MV-4-11 (cell line): ENCODE data around the gene ZNF184.

Experiments
- DNase-seq: peaks from one replicate; lab custom pipeline; 2025; lab: John Stamatoyannopoulos, UW

Gene ZNF184

DNA sequence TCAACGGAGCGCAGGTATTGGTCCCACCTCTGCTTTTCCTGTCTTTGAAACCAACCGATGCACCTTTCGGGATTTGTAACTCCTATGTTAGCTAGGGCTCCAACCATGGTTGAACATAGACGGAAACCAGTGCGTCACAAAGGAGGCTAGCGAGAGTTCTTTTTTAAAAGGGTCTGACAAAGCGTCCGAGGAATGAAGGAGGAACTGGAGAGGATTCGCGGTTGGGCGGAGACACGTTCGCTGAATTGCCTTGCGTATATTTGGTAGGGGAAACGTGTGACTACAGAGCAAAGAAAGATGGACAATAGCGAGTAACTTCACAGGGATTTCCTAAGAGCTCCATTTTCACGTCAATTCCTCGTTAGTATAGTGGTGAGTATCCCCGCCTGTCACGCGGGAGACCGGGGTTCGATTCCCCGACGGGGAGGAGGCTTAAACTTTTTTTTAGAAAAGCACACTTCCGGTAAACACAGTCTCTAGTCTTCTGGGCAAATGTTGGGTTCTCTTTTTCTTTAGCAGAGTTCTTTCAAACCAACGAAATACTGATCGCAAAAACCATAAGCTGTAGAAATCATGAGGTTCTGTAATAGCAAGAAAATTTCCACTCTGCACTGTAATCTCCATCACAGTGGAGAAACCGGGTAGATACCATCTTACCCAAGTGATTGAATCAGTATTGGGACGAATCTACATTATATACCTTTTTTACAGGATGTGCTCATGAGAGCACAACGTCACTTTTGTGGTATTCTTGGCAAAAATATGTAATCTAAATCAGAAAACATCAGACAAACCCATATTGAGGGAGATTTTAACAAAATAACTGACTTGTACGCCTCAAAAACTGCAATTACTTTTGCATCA lies 6.6 kb upstream of the ZNF184 start:
- DNase-seq: peak; percentile 92

DNA sequence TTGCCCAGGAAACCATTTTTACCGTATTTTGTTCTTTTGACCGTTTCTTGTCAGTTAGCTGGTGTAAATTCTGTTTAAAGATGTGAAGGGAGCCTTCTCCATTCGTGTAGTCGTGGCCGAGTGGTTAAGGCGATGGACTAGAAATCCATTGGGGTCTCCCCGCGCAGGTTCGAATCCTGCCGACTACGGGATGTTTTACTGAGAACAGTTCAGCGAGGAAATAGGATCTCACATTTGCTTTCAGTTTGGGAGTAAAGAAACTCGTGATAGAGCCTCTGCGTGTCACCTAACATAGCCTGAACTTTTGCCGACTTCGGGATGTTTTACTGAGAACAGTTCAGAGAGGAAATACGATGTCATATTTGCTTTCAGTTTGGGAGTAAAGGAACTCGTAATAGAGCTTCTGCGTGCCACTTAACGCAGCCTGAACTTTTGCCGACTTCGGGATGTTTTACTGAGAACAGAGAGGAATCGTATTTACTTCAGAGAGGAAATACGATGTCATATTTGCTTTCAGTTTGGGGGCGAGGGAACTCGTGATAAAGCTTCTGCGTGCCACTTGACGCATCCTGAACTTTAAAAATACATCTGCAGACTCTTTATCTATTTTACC lies 5.9 kb upstream of the ZNF184 start:
- peak; percentile 90 for DNase-seq

DNA sequence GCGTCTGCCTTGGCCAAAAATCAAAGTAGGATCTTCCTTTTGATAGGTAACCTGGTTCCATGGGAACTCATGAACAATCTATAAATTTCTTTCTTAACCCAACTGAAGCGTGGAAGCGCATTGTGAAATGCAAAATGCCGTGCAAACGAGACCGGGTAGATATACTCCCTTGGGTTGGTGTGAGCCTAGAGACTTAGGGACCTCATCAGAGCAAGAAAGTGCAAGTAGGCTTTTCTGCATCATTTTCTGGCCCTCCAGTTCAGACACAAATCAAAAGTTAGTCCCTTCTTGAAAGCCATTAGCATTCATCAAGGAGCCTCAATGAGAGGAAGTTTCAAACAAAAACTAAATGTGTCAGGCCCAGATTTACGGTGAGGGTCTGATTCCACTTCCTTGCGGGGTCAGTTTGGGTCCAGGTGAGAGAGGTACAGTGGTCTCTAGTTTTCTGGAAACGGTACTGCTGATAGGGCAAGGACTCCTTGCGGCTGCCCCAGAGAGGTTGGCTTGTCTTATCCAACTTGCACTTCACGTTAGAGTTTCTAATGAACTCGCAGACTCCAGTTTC lies 5.3 kb upstream of the ZNF184 start:
- peak; percentile 36 for DNase-seq

DNA sequence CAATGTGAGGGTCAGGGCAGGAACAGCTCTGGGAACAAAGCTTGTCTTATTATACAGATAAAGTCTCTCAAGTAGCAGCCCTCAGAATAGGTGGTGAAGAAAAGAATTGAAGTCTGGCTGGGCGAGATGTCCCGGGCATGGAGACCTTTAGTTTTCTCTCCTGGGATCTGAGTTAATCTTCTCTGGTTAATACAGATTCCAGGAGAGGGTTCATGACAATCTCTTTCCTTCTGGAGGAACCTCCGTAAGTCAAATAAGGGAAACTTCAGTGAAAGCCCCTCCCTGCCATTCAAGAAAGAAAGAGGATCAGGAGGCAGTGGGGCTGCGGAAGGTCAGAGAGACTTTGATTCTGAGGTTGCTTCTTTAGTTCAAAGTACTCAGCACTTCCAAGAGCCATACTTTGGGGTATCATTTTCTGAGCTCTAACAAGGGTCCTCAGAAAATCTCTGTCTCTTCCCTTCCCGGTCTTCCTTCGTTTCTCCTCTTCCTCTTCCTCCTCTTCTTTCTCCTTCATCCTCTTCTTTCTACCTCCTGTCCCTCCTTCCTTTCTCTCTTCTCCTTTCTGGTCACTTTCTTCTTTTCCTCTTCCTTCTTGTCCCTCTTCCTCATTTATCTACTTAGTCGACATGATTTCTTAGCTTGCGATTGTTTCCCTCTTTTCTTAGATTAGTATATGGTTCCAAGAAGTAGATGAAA lies 4.6 kb upstream of the ZNF184 start:
- DNase-seq: no peak

DNA sequence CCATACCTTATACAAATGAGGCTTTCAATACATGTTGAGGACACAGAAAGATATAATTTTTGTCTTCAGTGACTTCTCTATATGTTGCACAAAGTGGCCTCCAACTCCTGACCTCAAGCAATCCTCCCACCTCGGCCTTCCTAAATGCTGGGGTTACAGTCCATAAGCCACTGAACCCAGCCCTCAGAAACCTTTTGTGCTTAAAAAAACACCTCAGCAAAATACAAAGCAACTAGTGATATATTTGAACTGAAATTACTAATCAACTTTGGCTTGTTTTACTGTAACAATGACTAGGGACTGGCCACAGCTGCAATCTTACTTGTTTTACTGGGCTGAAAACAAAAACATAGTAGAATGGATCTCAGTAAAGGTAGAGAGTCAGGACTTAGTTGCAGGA lies 3.2 kb upstream of the ZNF184 start:
- DNase-seq: no peak

DNA sequence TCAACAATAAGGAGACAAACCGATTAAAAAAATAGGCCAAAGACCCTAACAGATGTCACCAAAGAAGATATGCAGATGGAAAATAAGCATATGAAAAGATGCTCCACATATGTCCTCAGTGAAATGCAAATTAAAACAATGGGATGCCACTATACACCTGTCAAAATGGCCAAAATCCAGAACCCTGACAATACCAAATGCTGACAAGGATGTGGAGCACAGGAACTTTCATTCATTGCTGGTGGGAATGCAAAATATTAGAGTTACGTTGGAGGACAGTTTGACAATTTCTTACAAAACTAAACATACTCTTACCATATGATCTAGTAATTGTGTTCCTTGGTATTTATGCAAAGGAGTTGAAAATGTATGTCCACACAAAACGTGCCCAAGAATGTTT lies 1.8 kb upstream of the ZNF184 start:
- DNase-seq: no peak

DNA sequence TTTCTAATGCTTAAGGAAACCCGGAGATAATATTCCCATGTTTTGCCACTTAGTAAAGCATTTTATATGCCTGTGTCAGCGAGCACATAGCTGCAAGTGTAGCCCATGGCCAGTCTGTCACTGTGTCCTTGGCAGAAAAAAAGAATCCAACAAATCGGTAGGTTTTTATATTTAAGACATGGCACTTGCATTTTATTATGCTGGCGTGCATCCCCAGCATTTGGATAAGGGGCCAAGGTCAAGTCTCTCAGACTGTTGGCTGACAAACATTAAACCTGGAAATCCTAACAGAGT lies 1.2 kb upstream of the ZNF184 start:
- DNase-seq: no peak

DNA sequence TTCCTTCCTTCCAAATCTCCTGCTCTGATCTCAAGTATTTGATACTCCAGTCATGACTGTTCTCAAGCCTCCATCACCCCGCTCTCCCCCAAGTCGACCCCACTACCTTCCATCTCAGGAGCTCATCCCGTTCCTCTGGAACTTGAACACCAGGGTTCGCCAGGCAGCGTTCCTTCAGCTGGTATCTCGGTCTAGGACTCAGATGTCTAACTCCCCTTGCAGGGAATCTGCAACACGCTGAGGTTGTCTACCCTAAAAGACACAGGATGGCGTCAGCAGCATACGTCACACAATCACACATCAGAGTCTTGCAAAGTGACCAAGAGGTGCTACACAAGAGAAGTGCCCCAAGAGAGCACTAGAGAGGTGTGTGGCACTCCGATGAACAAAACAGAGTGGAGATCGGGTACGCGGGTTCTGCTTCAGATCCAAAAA lies 706 bp downstream of the ZNF184 start:
- peak; percentile 40 for DNase-seq

DNA sequence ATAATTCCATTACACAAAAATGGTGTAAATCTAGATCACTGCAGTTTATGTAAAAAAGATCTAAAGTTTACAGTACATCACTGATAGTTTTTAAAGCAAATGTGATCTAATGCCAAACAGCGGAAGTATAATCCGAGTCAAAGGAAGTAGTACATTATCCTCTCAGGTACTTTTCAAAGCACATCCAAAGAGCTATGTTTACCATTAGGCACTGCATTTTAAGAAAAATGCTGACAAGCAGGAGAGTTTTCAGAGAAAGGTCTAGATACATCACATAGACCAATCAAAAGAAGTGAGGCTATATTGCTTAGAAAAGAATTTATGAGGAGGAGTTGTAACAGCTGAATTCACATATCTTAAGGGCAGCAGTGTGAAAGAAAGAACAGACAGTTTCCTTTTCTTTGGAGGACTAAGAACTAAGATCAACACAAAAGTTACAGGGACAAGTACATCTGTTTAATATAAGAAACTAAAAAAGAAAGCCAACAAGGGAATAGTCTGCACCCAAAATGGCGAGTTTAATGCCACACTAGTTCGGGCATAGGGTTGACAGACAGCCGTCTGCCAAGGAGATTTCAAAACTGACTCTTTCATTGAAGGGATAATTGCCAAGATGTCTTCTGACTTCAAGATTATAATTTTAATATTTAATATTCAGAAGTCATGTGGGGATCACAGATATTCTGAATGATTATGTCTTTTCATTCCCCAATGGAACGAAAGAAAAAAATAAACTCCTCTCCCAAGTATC lies 1.4 kb downstream of the ZNF184 start:
- no peak for DNase-seq

DNA sequence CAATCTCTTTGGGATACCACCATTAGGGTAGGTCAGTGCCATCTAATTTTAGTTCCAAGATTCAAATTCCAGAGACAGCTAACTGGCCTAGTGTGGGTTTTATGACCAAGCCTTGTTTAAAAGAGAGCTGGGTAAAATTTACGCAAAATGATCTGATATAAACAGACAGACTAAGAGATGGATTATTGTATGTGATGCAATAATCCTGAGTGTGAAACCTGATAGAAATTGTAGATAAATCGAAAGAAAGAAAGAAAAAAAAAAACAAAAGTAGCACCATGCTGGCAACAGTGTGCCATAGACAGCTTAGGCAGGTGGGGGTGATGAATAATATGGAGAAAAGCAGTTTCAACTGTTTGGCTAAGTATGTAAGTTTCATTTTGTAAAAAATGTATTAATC lies 2.9 kb downstream of the ZNF184 start:
- DNase-seq: no peak

DNA sequence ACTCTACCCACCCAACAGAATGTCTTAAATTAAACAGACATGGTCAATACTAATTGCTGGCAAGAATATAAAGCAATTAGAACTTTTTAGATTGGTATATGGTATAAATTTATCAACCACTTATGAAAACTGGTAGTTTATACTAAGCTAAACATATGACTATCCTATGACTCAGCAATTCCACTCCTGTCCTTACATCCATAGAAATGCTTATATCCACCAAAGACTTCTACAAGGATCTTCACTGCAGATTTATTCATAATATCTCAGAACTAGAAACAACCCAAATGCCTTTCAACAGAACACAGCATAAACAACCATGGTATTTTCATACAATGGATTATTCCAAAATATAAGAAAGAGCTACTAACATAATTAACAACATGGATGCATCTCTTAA lies 4.6 kb downstream of the ZNF184 start:
- DNase-seq: no peak

DNA sequence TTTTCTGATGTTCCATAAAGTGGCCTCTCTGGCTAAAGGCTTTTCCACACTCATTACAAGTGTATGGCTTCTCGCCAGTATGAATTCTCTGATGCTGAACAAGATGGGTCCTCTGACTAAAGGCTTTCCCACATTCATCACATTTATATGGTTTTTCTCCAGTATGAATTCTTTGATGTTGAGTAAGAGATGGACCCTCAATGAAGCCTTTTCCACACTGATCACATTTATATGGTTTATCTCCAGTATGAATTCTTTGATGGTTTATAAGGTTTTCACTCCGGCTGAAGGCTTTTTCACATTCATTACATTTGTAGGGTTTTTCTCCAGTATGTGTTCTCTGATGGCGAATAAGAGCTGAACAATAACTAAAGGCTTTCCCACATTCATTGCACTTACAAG lies 20.4 kb downstream of the ZNF184 start:
- DNase-seq: peak; percentile 48

DNA sequence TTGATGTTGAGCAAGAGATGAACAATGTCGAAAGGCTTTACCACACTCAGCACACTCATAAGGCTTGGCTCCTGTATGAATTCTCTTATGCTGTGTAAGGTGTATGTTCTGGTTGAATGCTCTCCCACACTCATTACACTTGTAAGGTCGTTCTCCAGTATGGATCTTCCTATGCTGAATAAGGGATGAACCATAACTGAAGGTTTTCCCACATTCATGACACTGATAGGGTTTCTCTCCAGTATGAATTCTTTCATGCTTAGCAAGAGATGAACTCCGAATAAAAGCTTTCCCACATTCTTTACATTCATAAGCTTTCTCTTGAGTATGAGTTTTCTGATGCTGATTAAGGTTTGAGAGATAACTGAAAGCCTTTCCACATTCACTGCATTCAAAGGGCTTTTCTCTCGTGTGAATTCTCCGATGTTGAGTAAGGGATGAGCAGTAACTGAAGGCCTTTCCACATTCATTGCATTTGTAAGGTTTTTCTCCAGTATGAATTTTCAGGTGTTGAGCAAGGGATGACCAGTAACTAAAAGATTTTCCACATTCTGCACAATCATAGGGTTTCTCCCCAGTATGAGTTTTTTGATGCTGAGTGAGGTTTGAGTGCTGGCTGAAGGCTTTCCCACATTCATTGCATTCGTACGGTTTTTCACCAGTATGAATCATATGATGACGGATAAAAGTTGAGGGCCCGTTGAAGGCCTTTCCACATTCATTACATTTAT lies 21.1 kb downstream of the ZNF184 start:
- no peak for DNase-seq

DNA sequence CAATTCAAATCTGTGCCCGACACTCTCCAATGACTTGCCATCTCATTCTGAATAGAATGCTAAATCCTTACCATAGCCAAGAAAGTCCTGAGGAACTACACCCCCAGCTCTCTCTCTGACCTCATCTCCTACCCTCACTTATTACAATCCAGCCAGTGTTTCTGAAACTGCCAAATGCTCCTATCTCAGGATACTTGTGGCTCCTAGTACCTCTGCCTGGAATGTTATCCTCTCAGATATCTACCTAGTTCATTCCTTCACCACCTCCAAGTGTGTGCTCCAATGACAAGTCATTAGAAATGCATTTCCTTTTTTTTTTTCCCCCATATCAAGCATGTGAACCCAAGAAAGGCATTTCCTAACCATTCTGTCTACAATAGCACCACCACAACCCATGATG lies 24.4 kb downstream of the ZNF184 start:
- no peak for DNase-seq

DNA sequence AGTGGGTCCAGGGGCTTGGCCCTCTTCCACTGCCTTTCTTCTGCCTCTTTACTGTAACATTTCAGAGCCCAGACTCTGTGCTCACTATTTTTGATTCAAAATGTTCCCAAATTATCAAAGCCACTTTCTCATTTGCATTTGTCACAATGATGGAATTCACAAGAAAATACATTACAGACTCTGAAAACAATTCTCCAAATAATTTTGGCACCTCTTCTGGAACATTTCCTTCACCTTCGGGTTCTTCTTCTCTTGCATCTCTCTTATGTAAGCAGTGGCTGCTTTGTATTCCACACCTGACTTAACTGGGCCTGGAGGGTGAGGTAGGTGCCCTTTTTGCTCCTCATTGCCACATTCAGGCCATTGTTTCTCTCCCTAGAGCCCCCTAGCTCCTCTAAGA lies 30.0 kb downstream of the ZNF184 start:
- no peak for DNase-seq

DNA sequence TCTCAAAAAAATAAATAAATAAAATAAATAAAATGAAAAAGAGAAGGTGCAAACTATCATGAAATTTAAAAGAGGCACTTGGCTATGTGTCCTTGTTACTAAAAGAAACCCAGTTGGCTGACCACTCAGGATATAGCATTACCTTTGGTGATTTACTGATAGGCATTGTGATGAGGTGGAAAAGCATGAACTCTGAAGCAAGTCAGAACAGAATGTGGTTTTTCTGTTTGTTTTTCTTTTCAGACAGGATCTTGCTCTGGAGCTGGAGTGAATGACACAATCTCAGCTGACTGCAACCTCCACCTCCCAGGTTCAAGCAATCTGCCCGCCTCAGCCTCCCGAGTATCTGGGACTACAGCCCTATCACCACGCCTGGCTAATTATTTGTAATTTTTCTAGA lies 31.9 kb downstream of the ZNF184 start:
- no peak for DNase-seq

DNA sequence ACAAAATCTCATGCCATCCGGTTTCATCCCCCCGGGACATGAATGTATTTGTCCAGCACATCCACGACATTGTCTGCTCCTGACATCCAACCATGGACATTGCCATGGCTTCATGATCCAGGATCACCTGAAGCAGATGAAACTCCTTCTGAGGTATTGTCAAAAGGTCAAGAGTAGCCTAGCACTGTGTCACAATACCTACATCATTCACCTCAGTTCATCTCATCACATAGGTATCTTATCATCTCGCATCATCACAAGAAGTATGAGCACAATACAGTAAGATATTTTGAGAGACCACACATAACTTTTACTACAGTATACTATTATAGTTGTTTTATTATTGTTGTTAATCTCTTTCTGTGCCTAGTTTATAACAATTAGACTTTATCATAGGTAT lies 33.5 kb downstream of the ZNF184 start:
- DNase-seq: no peak

DNA sequence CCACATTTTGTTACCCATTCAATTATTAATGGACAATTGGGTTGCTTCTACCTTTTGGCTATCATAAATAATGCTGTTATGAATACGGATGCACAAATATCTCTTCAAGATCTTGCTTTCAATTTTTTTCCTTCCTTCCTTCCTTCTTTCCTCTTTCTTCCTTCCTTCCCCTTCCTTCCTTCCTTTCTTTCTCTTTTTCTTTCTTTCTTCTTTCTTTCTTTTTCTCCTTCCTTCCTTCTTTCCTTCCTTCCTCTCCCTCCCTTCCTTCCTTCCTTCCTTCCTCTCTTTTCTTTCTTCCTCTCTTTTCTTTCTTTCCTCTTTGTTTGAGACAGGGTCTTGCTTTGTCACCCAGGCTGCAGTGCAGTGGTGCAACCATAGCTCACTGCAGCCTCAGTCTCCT lies 39.2 kb downstream of the ZNF184 start:
- no peak for DNase-seq

DNA sequence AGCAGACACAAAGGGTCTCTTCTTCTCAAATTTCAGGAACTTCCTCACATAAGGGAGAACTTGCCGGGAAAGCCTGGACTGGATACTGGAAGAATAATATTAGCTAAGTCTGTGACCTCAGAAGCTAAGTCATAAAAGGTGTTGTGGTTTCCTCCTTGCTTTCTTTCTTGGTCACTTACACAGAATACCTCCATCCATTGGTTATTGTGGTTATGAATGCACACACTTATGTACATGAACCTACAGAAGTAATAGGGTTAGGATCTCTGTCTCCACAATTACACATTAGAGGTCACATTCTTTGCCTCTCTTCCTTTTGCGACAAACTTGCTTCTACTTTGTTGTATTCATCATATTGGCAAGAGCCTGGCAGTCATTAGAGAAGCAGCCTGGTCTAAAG lies 43.9 kb downstream of the ZNF184 start:
- DNase-seq: no peak

DNA sequence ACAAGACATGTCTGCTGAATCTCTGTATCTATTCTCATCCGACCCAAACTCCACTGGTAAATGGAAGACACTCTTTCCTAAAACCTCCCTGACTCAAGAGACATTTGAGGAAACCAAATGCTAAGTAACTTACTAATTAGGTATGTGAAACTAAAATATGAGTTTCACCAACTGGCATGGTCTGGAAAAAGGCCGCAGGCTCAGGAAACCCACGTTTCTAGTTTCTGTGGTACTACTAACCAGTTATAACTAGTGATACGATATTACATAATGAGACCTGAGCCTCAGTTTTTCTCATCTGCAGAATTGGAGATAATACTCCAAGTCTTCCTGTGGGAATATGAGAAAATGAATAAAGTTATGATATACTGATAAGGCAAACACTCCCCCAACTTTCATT lies 44.4 kb downstream of the ZNF184 start:
- no peak for DNase-seq

DNA sequence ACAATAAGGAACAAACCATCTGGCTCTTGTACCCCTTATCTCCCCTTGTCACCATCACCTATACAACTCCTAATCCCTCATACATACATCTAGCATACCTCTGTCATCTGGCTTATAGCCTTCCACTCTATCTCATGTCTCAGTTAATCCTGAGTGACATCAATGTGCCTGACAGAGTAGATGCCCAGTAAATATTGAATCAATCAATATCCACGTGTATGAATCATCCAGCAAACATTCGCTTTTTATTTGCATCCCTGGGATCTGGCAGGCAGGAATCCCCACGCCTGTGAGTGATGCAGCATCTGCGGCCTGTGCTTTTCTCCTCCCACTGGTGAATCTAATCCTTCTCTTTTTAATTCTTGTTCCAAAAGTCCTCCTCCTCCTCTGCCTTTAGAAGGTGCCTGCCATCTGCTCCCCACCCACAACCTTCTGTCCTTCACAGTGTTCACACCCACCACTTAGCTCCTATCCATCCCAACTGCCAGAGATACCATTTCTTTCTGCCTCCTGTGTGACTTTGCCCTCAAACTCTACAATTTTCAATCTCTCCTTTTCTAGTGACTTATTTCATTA lies 46.8 kb downstream of the ZNF184 start:
- DNase-seq: no peak
